Smooth muscle cell (in vitro differentiated cells): Measurements from ENCODE around the gene NUP205. TPM values are rescaled to one million over a fixed set of nuclear protein-coding genes. Genes with fewer than 3 reads are reported as not detected.

Experiments used
- DNase-seq: peaks from one replicate; lab custom pipeline; 2025; ENCODE audit not compliant: unreplicated experiment; lab: John Stamatoyannopoulos, UW
- H2AFZ ChIP-seq: fragments of 200-600 bp; sonication (generic); 2 replicates; pipeline ENCODE4 v1.6.0; 2016; ENCODE audit warnings: antibody characterized with exemption, low read depth, mild to moderate bottlenecking
- H3F3A ChIP-seq: fragments of 200-600 bp; sonication (generic); 2 replicates; pipeline ENCODE4 v1.6.0; 2017; ENCODE audit warnings: antibody characterized with exemption, low read depth
- H3K27ac ChIP-seq: fragments of 200-600 bp; sonication (generic); 2 replicates; pipeline ENCODE4 v1.5.1; 2016; ENCODE audit warnings: low read depth, mild to moderate bottlenecking
- H3K27me3 ChIP-seq: fragments of 200-600 bp; sonication (generic); 2 replicates; pipeline ENCODE4 v1.6.1; 2016; ENCODE audit warnings: low read depth, mild to moderate bottlenecking
- H3K36me3 ChIP-seq: fragments of 200-600 bp; sonication (generic); 2 replicates; pipeline ENCODE4 v1.5.1; 2016; ENCODE audit warnings: low read depth
- H3K4me1 ChIP-seq: fragments of 200-600 bp; sonication (generic); 2 replicates; pipeline ENCODE4 v1.5.1; 2016; ENCODE audit warnings: low read depth
- H3K4me2 ChIP-seq: fragments of 200-600 bp; sonication (generic); 2 replicates; pipeline ENCODE4 v1.6.0; 2016; ENCODE audit warnings: mild to moderate bottlenecking
- H3K4me3 ChIP-seq: fragments of 200-600 bp; sonication (generic); 2 replicates; pipeline ENCODE4 v1.5.1; 2016; ENCODE audit warnings: mild to moderate bottlenecking
- H3K79me2 ChIP-seq: fragments of 200-600 bp; sonication (generic); 2 replicates; pipeline ENCODE4 v1.6.0; 2016; ENCODE audit warnings: low read depth, mild to moderate bottlenecking
- H3K9ac ChIP-seq: fragments of 200-600 bp; sonication (generic); 2 replicates; pipeline ENCODE4 v1.6.0; 2016; ENCODE audit warnings: low read depth
- H3K9me3 ChIP-seq: fragments of 200-600 bp; sonication (generic); replicated peaks from 2 replicates; pipeline ENCODE4 v1.5.1; 2016; ENCODE audit warnings: low read depth
- H4K20me1 ChIP-seq: fragments of 200-600 bp; sonication (generic); 2 replicates; pipeline ENCODE4 v1.6.0; 2016; ENCODE audit warnings: low read depth
- WGBS: methylation state at CpG from one replicate; pipeline ENCODE4 v1.1.7; 2016; ENCODE audit warnings: low lambda C conversion rate; 5-methylcytosine and 5-hydroxymethylcytosine counted together
- polyA plus RNA-seq: library from polyadenylated mRNA; unstranded; fragments of >200 nt; fragmentation: Nextera tagmentation; extraction: Ambion mirVana; gene quantifications from 2 replicates; pipeline ENCODE4 v1.2.1, GENCODE V29; 2016
- total RNA-seq: library from RNA; depleted of rRNA; stranded (reverse); fragments of >200 nt; gene quantifications from 2 replicates; pipeline ENCODE4 v1.2.3, GENCODE V29; 2014
- TF ChIP-seq, protein P1 (sequence below): fragments of 200-600 bp; sonication (generic); IDR thresholded peaks from 2 replicates; pipeline ENCODE4 v1.5.1; 2017; ENCODE audit warnings: borderline replicate concordance, mild to moderate bottlenecking, antibody characterized with exemption; ENCODE audit not compliant: insufficient read depth, poor library complexity, severe bottlenecking

Gene NUP205
- total and polyA plus RNA-seq, 2 experiments from 2014 or later, result 17.3 to 69.6 TPM

DNA sequence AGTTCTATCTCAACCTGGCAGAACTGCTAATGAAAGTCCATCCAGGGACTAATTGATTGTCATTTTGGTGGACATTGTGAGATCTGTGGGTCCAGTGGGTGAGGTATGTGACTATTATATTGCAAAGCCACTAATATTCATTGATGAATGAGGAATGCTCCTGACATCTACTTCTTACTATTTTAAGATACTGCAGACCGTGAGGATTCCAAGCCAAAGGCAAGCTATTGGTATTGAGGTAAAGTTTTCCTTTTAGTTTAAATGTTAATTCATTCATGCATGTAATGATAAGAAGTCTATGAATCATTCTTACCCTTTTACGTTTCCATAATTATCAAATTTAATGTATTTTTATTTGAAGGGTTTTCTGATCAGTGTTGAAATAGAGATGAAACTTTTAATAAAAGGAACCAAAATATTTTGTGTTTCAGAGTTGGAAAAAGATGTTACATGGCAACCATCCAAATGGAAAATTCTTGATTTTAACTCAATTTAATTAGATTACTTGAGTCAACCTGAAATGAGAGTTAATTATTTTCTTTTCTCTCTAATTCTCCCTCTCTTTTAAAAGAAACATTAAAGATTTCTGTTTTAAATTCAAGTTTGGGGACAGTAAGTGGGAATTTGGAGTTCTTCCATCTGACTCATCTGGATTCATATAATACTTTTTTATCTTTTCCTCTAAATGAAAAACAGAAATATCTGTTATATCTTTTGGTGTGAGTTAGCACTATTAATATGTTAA is 39.6 kb downstream of the NUP205 start:
- Histone ChIP-seq H4K20me1 (no peaks in the 10 kb centered on the region), H3K27me3 (no peaks in the 10 kb centered on the region), H3K9me3 (no peaks in the 10 kb centered on the region), H3F3A (no peaks in the 10 kb centered on the region), H3K36me3 (peaks cover 13% of the 10 kb centered on the region), H3K4me1 (no peaks in the 10 kb centered on the region), H3K4me3 (no peak overlapping the region), H2AFZ (no peak overlapping the region), H3K9ac (no peak overlapping the region), H3K4me2 (no peak overlapping the region), H3K79me2 (no peaks in the 10 kb centered on the region), H3K27ac (no peak overlapping the region)
- TF ChIP-seq, protein P1, sequence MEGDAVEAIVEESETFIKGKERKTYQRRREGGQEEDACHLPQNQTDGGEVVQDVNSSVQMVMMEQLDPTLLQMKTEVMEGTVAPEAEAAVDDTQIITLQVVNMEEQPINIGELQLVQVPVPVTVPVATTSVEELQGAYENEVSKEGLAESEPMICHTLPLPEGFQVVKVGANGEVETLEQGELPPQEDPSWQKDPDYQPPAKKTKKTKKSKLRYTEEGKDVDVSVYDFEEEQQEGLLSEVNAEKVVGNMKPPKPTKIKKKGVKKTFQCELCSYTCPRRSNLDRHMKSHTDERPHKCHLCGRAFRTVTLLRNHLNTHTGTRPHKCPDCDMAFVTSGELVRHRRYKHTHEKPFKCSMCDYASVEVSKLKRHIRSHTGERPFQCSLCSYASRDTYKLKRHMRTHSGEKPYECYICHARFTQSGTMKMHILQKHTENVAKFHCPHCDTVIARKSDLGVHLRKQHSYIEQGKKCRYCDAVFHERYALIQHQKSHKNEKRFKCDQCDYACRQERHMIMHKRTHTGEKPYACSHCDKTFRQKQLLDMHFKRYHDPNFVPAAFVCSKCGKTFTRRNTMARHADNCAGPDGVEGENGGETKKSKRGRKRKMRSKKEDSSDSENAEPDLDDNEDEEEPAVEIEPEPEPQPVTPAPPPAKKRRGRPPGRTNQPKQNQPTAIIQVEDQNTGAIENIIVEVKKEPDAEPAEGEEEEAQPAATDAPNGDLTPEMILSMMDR, result no peak
- no peak for DNase-seq
- 93% methylated on average over 2 of the region's 2 CpGs for WGBS

DNA sequence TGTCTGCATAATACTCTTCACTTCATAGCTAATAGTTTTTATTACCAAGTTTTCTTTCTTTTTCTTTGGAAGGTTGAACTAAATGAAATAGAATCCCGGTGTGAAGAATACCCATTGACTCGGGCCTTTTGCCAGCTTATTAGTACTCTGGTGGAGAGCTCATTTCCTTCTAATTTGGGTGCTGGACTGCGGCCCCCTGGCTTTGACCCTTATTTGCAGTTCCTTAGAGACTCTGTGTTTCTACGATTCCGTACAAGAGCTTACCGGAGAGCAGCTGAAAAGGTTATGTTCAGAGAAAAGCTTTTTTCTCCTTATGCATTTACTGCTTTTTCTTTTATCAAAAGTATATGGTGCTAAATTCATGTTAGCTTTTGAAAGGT is 40.2 kb downstream of the NUP205 start:
- Histone ChIP-seq H3K4me3 (no peak overlapping the region), H3K27ac (no peak overlapping the region), H3F3A (no peaks in the 10 kb centered on the region), H3K4me2 (no peak overlapping the region), H3K4me1 (no peaks in the 10 kb centered on the region), H3K9ac (no peak overlapping the region), H4K20me1 (no peaks in the 10 kb centered on the region), H2AFZ (no peak overlapping the region), H3K79me2 (no peaks in the 10 kb centered on the region), H3K36me3 (peaks cover 13% of the 10 kb centered on the region), H3K27me3 (no peaks in the 10 kb centered on the region), H3K9me3 (no peaks in the 10 kb centered on the region)
- DNase-seq, result no peak
- WGBS, result 99% methylated on average over 6 of the region's 6 CpGs
- TF ChIP-seq, protein P1, result no peak

DNA sequence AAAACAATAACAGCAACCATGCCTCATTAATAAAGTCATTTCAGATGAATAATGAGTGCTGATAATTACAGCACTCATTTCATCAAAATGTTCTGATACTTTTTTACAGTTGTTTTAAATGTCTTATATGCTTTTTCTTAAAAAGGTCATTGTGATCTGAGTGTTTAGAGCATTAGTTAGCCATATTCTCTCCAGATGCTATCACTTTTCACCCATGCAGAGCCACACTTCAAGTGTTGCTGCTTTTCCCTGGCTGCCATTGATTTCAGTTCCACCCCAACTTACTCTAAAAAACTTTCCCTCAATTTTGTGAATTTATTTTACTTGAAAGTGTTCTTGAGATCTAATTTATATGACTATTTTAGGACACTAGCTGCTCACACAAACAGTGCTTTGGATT is 41.8 kb downstream of the NUP205 start:
- no peak overlapping the region for H3K4me3 ChIP-seq
- no peaks in the 10 kb centered on the region for H3K79me2 ChIP-seq
- H2AFZ ChIP-seq, result no peak overlapping the region
- no peaks in the 10 kb centered on the region for H3K4me1 ChIP-seq
- DNase-seq, result no peak
- no peak overlapping the region for H3K27ac ChIP-seq
- H3K9me3 ChIP-seq, result no peaks in the 10 kb centered on the region
- no peak overlapping the region for H3K9ac ChIP-seq
- H3K4me2 ChIP-seq, result no peak overlapping the region
- peaks cover 13% of the 10 kb centered on the region for H3K36me3 ChIP-seq
- TF ChIP-seq, protein P1, result no peak
- H3K27me3 ChIP-seq, result no peaks in the 10 kb centered on the region
- no peaks in the 10 kb centered on the region for H4K20me1 ChIP-seq
- no peaks in the 10 kb centered on the region for H3F3A ChIP-seq

DNA sequence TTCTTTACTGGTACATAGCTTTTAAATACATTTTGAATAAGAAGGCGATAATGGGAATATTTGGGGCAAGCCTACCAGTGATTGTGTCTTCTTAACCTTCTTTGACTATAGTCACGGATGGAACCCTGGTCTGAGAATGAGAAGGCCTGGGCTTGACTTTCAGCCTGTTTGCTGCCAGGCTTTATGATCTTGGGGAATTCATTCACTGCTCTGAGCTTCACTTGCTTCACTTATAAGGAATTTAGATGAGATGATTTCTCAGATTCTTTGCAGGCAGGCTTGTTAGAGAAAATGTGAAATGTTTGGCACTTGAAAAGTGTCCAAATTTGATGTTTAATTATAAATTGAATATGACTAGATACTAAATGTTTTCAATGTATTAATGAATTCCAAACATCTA is 42.5 kb downstream of the NUP205 start:
- Histone ChIP-seq H3K4me3 (no peak overlapping the region), H3F3A (no peaks in the 10 kb centered on the region), H3K4me2 (no peak overlapping the region), H2AFZ (no peak overlapping the region), H3K79me2 (no peaks in the 10 kb centered on the region), H3K36me3 (peaks cover 7% of the 10 kb centered on the region), H3K9ac (no peak overlapping the region), H3K27ac (no peak overlapping the region), H4K20me1 (no peaks in the 10 kb centered on the region), H3K27me3 (no peaks in the 10 kb centered on the region), H3K4me1 (no peaks in the 10 kb centered on the region), H3K9me3 (no peaks in the 10 kb centered on the region)
- WGBS, result 95% methylated on average over 2 of the region's 2 CpGs
- TF ChIP-seq, protein P1, result no peak
- no peak for DNase-seq
